ENCODE results near the gene TMEM222.

The TMEM222 gene

DNA sequence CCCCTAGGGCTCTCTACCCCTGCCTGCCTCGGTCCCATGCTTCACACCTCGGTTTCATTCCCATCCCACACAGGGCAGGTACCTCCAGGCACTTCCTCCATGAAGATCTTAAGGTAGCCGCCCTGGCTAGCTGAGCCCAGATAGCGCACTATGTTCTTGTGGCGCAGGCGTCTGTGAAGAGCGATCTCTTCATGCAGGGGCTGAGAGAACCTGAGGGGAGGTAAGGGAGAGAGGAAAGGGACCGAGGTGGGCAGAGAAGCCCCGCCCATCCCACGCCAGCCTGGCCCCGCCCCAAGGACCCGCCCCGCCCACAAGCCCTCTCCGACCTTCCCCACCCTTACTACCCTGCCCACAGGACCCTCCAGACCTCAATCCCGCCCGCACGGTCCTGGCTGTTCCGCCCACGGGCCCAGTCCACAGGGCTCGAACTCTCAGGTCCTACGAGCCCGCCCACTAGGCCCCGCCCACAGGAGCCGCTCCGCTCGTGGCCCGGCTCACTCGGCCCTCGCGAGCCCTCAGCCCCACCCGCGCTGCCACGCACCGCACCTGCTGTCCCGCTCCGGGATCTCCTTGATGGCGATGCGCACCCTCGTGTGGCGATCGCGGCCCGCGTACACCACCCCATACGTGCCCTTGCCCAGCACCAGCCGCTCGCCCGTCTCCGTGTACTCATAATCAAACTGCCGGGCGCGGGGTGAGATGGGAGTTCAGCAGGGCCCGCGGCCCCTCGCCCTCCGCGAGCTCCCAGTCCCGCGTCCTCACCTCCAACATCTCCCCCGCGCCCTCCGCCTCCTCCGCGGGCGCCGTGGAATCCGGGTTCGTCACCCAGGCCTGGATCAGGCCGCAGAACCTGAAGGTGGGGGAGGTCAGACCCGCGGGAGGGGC is 38.4 kb downstream of the TMEM222 start:
- DNase-seq = peak; percentile 65

DNA sequence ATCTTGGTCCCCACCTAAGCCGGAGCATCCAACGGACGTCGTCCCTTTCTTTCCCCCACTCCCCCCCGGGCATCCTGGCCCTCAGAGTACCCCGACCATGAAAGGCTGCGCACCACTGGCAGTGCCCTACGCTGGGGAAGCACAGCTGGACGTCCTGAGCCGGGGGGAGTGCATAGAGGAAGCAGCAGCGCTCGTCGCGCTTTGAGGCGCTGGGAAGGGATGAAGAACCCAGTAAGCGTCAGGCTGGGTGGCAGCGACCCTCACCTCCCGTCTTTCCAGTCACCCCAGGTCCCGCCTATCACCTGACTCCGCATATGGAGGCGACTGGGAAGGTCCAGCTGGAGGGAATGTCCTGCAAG is 39.1 kb downstream of the TMEM222 start:
- DNase-seq = no peak

DNA sequence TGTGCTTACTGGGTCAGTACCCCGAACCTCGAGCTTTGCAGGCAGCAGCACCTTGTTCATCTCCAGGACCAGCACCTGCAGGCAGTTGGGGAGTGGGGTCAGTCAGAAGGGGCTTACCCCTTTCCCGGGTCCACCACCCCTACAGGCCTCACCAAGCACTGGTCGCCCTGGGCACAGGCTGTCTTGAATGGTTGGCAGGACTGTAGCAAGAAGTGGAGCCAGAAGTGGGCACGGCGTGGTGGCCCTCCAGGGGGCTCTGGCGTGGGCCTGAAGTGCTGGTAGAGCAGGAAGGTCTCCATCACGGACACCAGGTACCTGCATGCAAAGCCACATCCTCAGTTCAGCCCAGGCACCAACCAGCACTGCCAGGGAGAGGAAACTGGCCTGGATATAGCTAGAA is 39.6 kb downstream of the TMEM222 start:
- DNase-seq = no peak

DNA sequence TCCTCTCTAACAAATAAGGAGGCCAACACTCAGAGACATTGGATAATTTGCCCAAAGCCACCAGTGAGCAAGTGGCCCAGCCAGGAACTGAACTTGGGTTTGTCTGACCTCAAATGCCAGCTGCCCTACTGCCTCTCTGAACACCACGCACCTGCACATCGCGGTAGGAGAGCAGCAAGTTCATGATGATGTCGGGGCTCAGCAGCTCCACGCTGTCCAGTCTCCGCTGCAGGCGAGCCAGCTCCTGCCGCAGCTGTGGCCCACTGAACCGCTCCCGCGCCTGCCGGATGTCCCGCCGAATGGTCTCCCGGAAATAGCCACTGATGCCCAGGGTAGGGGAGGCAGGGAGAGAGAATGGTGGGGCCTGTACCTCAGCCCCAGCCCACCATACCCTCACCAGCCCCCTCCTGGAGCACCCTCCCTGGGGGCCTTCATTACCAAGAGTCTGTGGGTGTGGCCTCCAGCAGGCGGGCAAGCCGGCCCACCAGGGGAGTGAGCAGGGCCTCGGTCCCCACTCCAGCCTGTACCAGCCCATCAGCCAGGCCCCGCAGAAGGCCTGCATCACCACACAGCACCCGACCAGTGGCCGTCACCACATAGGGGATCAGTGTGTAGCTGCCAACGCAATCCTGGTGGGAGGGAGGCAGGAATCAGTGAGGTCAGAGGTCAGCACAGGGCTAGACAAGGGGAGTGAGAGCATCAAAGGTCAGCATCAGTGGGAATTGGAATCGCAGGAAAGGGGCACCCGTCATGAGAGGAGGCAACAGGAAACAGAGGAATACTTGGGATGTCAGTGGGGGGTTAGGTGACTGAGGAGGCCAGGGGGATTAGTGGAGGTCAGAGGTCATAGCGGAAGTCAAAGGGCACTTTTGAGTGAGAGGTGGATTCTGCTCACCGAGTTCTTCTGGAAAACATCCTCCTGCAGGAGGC is 42.1 kb downstream of the TMEM222 start:
- DNase-seq = no peak

DNA sequence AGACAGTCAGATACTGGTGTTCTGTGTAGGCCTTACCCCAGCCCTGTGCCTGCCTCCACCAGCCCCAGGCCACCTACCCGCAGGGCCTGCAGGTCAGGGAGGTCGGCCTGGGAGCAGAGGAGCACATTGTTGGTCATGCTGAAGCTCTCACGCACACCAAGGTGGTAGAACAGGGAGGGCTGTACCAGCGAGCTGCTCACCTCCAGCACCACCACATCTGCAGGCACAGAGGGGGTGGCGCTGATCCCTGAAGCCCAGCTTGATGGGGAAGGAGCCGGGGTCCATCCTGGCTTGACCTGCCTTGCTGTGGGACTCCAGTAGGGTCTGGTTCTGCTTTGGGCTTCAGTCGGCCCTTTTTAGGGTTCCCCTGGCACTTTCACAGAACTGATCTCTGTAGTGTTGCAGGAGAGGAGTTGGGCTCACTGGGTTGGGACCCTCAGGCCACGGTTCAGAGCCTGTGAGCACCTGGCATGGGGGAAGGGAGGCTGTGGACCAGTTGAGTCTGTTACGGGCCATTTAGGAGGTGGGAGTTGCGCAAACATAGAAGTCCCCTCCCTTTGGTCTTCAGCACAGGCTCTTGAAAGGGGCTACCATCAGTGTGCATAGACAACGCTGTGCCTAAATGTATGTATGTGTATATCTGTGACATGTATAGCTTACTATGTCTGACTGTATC is 42.9 kb downstream of the TMEM222 start:
- DNase-seq = no peak

DNA sequence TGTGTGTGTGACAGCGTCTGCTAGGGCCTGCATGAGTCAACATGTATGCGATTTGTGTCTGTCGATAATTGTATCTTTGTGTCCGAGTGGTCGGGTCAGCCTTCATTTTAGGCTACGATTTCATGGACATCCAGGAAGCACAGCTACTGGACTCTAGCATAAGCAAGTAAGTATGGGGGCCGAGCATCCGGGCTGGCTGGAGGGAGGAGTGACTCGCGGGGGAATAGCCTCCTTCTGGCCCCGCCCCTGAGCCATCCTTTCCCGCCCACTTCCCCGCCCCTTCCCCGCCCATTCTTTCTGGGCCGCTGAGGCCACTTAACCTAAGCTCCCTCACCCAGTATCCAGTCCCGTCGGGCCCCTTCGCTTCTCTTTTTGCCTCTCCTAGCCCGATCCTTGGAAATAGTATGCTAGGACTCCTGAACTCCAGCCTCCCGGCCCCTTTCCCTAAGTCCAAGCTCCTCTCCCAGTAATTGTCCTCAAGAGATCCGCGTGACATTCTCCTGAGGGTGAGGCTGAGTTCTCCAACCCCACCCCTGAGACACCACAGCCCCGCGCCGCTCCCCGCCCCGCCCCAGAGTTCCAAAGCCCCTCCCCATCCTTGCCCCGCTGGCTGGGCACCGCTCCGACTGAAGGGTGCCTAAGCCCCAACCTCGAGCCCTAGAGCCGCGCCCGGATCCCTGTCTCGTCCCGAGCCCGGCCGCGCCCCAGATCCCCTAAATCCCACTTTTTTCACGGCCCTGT is 43.6 kb downstream of the TMEM222 start:
- peak; percentile 79 for DNase-seq

DNA sequence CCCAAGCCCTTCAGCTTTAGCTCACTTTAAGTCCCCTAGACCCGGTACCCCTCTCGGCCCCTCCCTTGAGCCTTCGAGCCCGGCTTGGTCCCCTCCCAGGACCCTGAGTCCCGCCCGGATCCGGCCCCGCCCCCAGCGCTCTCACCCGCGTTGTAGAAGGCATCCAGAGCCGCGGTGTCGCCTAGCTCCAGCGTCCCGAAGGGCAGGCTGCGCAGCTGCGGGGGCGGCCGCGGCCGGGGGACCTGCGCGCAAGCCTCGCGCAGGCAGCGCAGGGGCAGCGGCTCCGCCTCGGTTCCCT is 44.1 kb downstream of the TMEM222 start:
- DNase-seq = peak; percentile 74

DNA sequence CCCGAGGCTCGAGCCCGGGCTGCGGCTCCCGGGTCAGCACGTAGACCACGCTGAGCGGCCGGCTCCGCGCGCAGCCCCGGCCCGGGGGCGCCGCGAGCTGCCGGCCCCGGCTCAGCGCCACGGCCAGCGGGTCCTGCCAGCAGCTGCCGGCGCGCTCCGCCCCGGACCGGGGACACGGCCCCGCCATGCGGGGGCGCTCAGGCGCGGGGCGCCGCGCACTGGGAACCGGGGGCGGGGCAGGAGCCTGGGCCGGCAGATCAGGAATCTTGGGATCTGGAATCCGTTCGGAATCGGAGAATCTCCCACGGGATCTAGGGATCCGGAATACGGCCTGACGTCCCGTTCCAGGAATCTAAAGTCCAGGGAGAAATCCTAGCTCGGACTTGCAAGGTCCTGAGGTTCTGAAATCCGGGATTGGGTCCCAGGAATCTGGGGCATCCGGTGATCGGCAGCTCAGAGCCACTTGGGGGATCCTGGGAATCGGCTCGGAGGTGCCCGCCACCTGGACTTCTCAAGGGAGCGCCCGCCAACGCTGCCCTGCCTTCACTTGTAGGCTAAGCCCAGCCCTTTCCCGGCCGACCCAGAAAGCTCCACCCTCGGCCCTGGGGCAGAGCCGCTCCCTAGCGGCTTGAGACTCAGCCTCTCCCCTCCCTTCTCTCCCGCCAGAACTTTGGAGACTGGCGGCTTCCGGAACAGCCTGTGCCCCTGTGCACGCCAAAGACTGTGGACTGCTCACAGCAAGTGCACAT is 44.6 kb downstream of the TMEM222 start, which contains the start of gene MAP3K6:
Gene MAP3K6 (minus strand): TSS at position 551 of the 749 bp plus-strand sequence. CDS start 364 bp downstream, at position 187.
- peak; percentile 63 for DNase-seq

DNA sequence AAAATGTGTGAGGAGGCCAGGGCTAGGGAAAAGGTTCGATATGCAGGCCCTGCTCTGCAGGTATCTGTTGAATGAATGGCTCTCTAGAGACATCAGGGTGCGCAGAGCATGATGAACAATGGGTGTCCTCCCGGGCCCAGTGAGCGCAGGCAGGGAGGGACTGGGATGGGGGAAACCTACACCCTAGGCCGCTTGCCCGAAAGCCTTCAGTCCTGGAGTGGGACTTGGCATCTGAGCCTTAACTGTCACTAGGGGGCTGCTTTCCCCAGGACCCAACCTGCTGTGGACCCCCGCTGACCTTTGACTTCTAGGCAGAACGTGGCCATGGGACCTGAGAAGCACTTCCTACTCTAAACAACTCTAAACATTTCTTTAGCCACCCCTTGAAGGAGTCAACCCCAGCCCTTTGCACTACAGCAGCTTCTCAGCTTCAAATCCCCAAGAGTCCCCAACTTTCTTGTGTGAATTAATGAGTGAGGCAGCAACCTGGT is 45.2 kb downstream of the TMEM222 start:
- DNase-seq = no peak

DNA sequence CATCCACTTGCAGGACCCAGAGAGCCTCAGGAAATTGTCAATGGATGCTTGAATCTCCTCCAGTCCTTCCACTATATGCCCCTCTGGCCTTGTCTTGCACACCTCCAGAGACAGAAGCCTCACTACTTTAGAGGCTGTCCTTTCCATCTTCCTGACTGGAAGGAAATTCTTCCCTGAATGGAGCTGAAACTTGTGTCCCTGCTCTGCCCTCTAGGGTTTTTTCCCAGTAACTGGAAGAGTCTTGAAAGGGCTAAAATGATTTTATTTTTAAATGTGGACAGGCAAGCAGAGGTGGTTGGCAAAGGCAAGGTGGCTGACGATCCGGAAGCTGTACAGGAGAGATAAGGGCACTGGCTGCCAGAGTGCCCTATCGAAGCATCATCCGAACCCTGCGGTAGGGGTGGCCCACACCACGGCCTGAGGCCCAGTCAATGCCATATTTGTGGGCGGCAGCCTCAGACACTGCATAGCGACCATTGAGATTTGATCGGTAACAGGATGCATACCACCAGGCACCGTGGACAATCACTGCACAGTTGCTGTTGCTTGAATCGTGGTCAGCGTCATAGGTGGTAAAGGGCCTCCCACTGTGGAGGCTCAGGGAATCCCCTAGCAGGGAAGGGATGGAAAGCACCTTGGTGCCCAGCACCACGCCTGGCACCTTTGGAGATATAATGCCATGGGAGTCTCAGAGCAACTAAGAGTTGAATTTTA is 47.1 kb downstream of the TMEM222 start:
- no peak for DNase-seq

DNA sequence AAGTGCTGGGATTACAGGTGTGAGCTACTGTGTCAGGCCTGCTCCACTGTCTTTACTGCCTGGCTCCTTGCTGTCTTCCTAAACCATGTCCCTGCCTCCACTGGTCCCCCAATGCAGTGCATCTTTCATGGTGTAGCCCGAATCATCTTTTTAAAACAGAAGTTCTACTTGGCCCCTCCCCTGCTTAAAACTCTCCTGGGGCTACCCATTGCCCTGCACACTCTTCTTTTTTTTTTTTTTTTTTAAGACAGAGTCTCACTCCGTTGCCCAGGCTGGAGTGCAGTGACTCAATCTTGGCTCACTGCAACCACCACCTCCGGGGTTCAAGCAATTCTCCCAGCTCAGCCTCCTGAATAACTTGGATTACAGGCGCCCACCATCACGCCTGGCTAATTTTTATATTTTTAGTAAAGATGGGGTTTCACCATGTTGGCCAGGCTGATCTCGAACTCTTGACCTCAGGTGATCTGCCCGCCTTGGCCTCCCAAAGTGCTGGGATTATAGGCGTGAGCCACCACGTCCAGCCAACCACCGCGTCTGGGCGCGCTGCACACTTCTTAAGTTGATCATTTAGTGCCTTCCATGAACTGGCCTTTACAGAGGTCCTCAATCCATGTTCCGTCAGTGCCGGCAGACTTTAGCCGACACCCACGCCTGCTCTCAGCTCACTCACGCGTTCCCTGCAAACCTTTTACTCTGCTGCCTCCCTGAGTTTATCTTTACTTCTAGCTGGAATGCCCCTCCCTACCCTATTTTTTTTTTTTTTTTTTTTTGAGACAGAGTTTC is 50.3 kb downstream of the TMEM222 start:
- no peak for DNase-seq

DNA sequence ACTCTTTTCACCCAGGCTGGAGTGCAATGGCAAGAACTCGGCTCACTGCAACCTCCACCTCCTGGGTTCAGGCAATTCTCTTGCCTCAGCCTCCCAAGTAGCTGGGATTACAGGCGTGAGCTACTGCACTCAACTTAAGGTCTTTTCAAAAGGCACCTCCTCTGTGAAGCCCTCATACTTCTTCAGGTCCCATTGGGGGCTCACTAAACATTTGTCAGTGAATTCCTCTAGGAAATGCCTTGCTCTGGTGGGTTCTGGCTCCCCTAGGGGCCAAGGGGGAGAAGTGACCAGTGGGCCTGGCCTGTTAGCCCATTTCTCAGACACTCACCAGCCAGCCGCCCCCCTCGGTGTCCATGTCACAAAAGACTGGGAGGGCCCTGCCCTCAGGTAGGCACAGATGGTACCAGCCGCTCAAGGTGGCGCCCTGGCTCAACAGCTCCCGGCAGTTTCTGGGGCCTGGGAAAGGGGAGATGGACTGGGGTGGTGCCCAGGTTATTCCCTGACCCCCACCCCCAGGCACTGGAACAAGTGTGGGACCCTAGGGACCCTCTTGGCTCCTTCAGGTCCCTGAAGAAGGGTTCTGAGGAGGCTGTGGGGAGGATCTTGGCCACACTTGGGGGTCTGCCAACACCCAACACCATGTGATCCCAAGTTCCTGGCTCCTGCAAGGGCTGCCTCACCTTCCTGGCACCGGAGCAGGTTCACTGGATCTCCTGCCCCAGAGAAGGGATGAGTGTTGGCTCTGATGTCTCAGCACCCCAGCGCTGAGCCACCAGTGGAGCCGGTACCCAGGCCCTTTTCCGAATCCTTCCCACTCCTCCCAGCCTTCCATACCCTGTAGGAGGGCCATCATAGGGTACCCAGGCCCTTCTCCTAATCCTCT is 51.1 kb downstream of the TMEM222 start:
- no peak for DNase-seq

DNA sequence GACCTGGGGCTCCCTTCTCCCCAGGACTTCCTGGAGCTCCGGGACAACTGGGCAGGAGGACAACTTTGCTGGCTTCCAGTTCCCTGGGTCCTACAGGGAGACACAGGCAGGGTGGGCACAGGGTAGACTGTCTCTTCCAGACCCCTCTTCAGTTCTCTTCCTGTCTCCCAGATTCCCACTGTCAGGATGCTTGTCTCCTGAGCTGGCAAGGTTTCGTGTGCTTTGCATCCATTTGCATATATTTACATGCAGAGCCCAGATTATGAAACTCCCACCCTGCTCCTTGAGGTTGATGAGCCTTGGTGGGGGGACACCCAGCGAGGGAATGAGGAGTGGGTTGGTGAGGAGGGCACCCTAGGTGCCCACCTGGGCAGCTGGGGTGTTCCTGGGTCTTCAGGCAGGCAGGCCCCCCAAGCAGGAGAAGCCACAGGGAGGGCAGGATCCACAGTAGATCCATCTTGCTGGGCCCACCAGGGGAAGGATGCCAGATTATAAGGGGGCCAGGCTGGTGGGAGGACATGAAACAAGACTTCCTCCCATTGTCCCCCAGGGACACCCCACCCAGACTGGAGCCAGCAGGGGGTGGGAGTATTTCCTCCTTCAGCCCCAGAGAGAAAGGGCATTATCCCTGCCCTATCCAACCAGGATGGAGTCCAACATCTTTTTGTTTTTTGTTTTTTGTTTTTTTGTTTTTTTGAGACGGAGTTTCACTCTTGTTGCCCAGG is 52.6 kb downstream of the TMEM222 start, which contains the start of gene FCN3:
Gene FCN3 (minus strand): TSS at position 463 of the 725 bp plus-strand sequence. CDS start 6 bp downstream, at position 457.
- no peak for DNase-seq

DNA sequence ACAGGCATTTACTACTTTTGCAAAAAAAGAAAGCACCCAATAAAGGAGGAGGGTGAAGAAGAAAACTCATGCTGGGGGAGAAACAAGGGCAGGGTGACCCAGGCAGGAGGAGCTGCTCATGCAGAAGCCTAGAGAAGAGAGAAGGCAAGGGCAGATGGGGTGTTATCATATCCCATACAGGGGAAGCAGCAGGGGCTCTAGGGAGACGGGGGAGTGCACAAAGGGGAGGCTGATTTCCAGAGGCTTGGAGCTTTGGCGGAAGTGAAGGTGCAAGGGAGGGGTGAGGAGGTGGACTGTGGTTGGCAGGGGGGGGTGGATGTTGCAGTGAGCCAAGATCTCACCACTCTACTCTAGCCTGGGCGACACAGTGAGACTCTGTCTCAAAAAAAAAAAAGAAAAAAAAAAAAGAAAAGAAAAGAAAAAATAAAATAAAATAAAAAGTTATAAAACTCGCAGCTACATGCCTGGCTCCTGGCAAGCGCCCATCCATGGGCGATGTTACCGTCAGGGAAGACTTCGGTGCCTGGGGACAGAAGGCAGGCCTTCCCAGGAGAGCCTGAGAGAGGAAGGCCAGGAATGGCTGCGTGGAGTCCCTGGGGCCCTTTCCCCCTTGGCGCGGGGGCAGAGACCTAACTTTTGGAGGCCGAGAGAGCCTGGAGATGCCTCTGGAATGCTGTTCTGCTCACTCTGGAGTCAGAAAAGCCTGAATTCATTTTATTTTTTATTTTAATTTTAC is 56.0 kb downstream of the TMEM222 start:
- DNase-seq = no peak

DNA sequence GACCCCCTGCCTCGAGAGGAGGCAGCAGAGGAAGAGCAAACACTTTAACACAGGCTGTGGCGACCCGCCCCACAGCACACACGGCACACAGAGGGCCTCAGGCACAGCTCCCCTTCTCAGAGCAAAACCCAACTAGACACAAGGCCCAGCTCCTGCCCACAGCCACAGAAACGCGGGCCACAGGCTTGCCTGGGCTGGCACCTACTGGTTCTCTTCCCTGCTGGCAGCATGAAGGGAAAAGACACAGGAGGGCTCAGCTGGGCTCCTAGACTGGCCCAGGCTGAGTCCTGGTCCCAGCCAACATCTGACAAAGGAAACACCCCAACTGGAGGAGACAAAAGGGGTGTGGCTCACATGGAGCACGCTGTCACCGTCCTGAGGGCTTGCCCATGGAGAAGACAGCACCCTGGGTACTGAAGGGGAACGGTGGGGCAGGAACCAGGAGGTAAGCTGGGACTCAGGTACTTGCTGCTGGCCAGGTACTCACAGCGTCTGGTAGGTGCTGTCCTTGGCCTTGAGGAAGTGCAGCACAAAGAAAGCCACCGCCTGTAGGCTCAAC is 57.7 kb downstream of the TMEM222 start:
- DNase-seq = no peak

DNA sequence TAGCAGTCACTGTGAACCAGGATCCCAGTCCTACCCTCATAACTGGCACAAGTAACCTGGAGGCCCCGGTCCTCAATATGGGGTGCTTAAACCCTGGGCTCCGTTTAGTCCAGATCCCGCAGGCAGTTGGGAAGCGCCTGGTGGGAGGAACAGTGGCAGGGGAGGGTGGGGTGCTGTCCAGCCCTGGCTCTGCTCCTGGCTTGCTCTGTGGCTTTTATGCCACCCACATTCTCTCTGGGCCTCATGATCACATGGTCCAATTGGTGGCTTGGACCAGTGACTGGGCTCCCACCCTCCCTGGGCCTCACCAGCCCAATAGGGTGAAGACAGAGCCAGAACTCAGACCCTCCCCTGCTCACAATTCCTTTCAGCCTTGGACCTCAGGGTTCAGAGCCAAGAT is 58.3 kb downstream of the TMEM222 start:
- DNase-seq = no peak
